Activated T-cell treated with anti-CD3 and anti-CD28 coated beads, Interleukin-2, amount 50 U/mL, for 4 hours (primary cell): ENCODE data around the gene KHDC4. TPM values are rescaled to one million over a fixed set of nuclear protein-coding genes. Genes with fewer than 3 reads are reported as not detected.

Experiments
- total RNA-seq, 3 donors: library from RNA; stranded (reverse); gene quantifications; one replicate each; pipeline ENCODE4 v1.2.1, GENCODE V29; 2021

Gene KHDC4
- total RNA-seq, 3 donors from 2014 or later: 32.2 to 38.3 (median 37.9) TPM

Other genes starting within 250 kb of the KHDC4 start
- gene YY1AP1, start 245.6 kb downstream of the KHDC4 start, total RNA-seq: 10 to 100 TPM; 44.9 to 52.7 (median 50.1) TPM
- 100 to 1,000 TPM; 194 to 197 (median 196) TPM for gene DAP3, start 245.3 kb downstream of the KHDC4 start, total RNA-seq
- gene GON4L, start 77.2 kb downstream of the KHDC4 start, total RNA-seq: 10 to 100 TPM; 42.6 to 48.4 (median 47.8) TPM
- 1 to 10 TPM; 4.6 to 8.0 (median 5.4) TPM for gene SYT11, start 74.8 kb downstream of the KHDC4 start, total RNA-seq
- 10 to 100 TPM; 15.6 to 25.0 (median 17.9) TPM for gene RIT1, start 23.1 kb downstream of the KHDC4 start, total RNA-seq
- not detected for gene RXFP4, start 7.2 kb upstream of the KHDC4 start, total RNA-seq
- 100 to 1,000 TPM; 144 to 174 (median 149) TPM for gene ARHGEF2, start 44.1 kb upstream of the KHDC4 start, total RNA-seq
- 100 to 1,000 TPM; 167 to 183 (median 173) TPM for gene SSR2, start 86.5 kb upstream of the KHDC4 start, total RNA-seq
- gene UBQLN4, start 119.4 kb upstream of the KHDC4 start, total RNA-seq: 10 to 100 TPM; 52.9 to 57.3 (median 53.7) TPM
- 10 to 100 TPM; 56.6 to 62.3 (median 59.2) TPM for gene LAMTOR2, start 120.4 kb upstream of the KHDC4 start, total RNA-seq
- gene RAB25, start 126.7 kb upstream of the KHDC4 start, total RNA-seq: under 1 TPM; 0.61 to 0.79 (median 0.63) TPM
- gene MEX3A, start 148.1 kb upstream of the KHDC4 start, total RNA-seq: under 1 TPM; 0.50 to 0.66 (median 0.57) TPM
- 100 to 1,000 TPM; 113 to 162 (median 124) TPM for gene LMNA, start 180.3 kb upstream of the KHDC4 start, total RNA-seq
- gene SEMA4A, start 219.2 kb upstream of the KHDC4 start, total RNA-seq: 10 to 100 TPM; 31.7 to 51.5 (median 37.1) TPM